Mammary microvascular endothelial cell (primary cell): ENCODE results near the gene ADAMTS2. TPM values are rescaled to one million over a fixed set of nuclear protein-coding genes. Genes with fewer than 3 reads are reported as not detected.

Experiments used
- total RNA-seq: library from RNA; depleted of rRNA; stranded (reverse); fragments of >200 nt; gene quantifications from 2 replicates; pipeline ENCODE4 v1.2.3, GENCODE V29; 2015

ADAMTS2 gene
- 0.27 and 0.30 TPM in 2 replicates for total RNA-seq

DNA sequence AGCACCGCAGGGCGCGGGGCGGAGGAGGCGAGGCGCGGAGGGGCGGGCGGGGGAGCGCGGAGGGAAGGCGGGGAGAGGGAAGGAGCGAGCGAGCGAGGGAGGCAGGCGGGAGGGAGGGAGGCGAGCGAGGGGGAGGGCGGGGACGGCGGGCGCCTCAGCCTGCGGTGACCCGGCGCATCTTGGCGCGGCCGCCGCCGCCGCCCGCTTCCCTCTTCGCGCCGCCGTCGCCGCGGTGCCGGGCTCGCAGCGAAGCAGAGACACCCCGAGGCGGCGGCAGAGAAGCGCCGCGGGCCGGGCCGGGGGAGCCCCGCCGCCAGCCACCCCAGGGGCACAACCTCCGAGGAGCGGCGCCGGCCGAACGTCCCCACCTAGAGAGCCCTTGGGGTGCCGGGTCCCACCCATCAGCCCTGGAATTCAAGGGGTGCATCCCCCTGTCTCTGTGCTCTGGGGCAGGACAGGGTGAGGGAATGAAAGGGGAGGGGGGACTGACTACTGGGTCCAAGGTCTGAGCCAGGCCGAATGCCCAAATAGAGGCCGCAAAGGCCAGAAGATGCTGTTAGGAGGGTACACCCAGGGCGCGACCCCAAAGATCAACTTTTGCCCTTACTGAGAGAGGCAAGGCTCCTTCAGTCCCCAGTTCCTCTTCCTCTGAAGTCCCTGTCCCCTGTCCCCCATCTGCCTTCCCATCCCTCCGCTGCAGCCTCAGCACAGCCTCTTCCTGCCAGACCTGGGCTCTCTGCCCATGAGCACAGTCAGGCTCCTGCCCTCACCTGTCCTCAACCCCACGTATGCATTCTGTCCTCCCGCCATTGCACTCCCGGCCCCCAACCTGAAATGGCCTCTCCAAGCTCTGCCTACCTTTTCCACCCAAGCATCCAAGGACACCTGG is at the start of gene ADAMTS2:
Gene ADAMTS2, minus strand, starts transcription at position 29 of the 889 bp plus-strand sequence. CDS start 133 bp downstream, outside the sequence.

Other genes starting within 250 kb of the ADAMTS2 start
- 37.2 and 41.1 TPM in 2 replicates for gene RUFY1, start 205.1 kb upstream of the ADAMTS2 start, total RNA-seq